Trophoblast cell (in vitro differentiated cells and primary cell): ENCODE measurements around the gene EIF2B4.

Experiments used
- DNase-seq, 2 donors: peaks; one replicate each; pipeline ENCODE4 v3.0.0-alpha.2; 2016
- H2AFZ ChIP-seq: 2 replicates; pipeline ENCODE4 v1.6.1; 2013; ENCODE audit warnings: low read length, moderate library complexity, mild to moderate bottlenecking; ENCODE audit not compliant: insufficient read depth, poor library complexity
- H2AK5ac ChIP-seq: 2 replicates; pipeline ENCODE4 v1.6.1; 2013; ENCODE audit warnings: mild to moderate bottlenecking, low read length
- H2BK120ac ChIP-seq: 2 replicates; pipeline ENCODE4 v1.6.1; 2013; ENCODE audit warnings: low read length, mild to moderate bottlenecking, moderate library complexity; ENCODE audit not compliant: insufficient read depth, poor library complexity
- H2BK12ac ChIP-seq: 2 replicates; pipeline ENCODE4 v1.6.1; 2013; ENCODE audit warnings: mild to moderate bottlenecking, low read length, moderate library complexity
- H2BK5ac ChIP-seq: 2 replicates; pipeline ENCODE4 v1.6.1; 2013; ENCODE audit warnings: low read length, low read depth, moderate library complexity, mild to moderate bottlenecking; ENCODE audit not compliant: poor library complexity
- H3K14ac ChIP-seq: 2 replicates; pipeline ENCODE4 v1.6.1; 2013; ENCODE audit warnings: mild to moderate bottlenecking, low read length
- H3K18ac ChIP-seq: 2 replicates; pipeline ENCODE4 v1.6.1; 2013; ENCODE audit warnings: mild to moderate bottlenecking, low read length
- H3K23ac ChIP-seq: 2 replicates; pipeline ENCODE4 v1.6.1; 2013; ENCODE audit warnings: low read length
- H3K27ac ChIP-seq: 2 replicates; pipeline ENCODE4 v1.5.1; 2013; ENCODE audit warnings: low read depth, mild to moderate bottlenecking, inconsistent platforms, low read length, moderate library complexity
- H3K27me3 ChIP-seq: 2 replicates; pipeline ENCODE4 v1.6.1; 2013; ENCODE audit warnings: inconsistent platforms, mild to moderate bottlenecking, low read length, moderate library complexity; ENCODE audit not compliant: insufficient read depth
- H3K36me3 ChIP-seq, 2 experiments: 1 replicate in 1 of 2; 2 replicates in 1 of 2; pipeline ENCODE4 v1.6.1; 2013; ENCODE audit warnings: low read length in 2 of 2, mild to moderate bottlenecking in 2 of 2, moderate library complexity in 1 of 2; ENCODE audit not compliant: insufficient read depth in 2 of 2, control insufficient read depth in 1 of 2
- H3K4ac ChIP-seq: 2 replicates; pipeline ENCODE4 v1.6.1; 2013; ENCODE audit warnings: low read depth, mild to moderate bottlenecking, low read length, moderate library complexity
- H3K4me1 ChIP-seq, 2 experiments: 1 replicate in 1 of 2; 2 replicates in 1 of 2; pipeline ENCODE4 v1.6.1; 2013; ENCODE audit warnings: low read length in 2 of 2, mild to moderate bottlenecking in 2 of 2, moderate library complexity in 1 of 2; ENCODE audit not compliant: insufficient read depth in 2 of 2, control insufficient read depth in 1 of 2
- H3K4me2 ChIP-seq: 2 replicates; pipeline ENCODE4 v1.6.1; 2013; ENCODE audit warnings: inconsistent platforms, mild to moderate bottlenecking, low read length, moderate library complexity
- H3K4me3 ChIP-seq: 2 replicates; pipeline ENCODE4 v1.5.1; 2013; ENCODE audit warnings: mild to moderate bottlenecking, low read depth, low read length, inconsistent platforms
- H3K79me1 ChIP-seq: one replicate; pipeline ENCODE4 v1.6.1; 2013; ENCODE audit warnings: low read length
- H3K79me2 ChIP-seq: 2 replicates; pipeline ENCODE4 v1.6.1; 2013; ENCODE audit warnings: low read length, mild to moderate bottlenecking; ENCODE audit not compliant: control insufficient read depth, insufficient read depth, poor library complexity
- H3K9ac ChIP-seq: 2 replicates; pipeline ENCODE4 v1.6.1; 2013; ENCODE audit warnings: mild to moderate bottlenecking, low read length
- H3K9me3 ChIP-seq: 2 replicates; pipeline ENCODE4 v1.6.1; 2013; ENCODE audit warnings: low read depth, mild to moderate bottlenecking, control low read depth, inconsistent platforms, low read length; ENCODE audit not compliant: insufficient read depth
- H4K12ac ChIP-seq: 2 replicates; pipeline ENCODE4 v1.6.1; 2013; ENCODE audit warnings: low read depth, mild to moderate bottlenecking, low read length, moderate library complexity
- H4K8ac ChIP-seq: 2 replicates; pipeline ENCODE4 v1.6.1; 2013; ENCODE audit warnings: low read depth, mild to moderate bottlenecking, low read length, moderate library complexity
- H4K91ac ChIP-seq: one replicate; pipeline ENCODE4 v1.6.1; 2013; ENCODE audit warnings: low read depth, mild to moderate bottlenecking, low read length, moderate library complexity
- WGBS: extraction: QIAGEN DNeasy Blood & Tissue Kit; methylation state at CpG from one replicate; pipeline ENCODE4 v1.1.7; 2013; ENCODE audit warnings: missing lambda C conversion rate; ENCODE audit not compliant: insufficient read length, insufficient coverage; ENCODE audit errors: extremely low coverage; 5-methylcytosine and 5-hydroxymethylcytosine counted together

The EIF2B4 gene

DNA sequence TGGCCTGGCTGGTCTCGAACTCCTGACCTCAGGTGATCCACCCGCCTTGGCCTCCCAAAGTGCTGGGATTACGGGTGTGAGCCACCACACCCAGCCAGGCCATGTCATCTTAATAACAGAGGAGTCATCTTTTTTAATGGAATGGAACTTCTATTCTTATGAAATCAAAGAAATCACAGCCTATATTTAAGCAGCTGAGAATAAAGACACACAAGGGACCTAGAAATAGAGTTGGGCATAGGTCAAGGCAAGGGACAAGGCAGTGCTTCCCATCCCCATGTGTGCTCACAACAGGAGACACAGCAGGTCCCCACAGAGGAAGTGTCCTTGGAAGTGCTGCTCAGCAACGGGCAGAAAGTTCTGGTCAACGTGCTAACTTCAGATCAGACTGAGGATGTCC lies 3.4 kb upstream of the EIF2B4 start:
- Histone ChIP-seq H2BK5ac (no peak overlapping the region), H3K18ac (no peak overlapping the region), H3K79me1 (peaks cover 15% of the 10 kb centered on the region), H3K4me2 (no peak overlapping the region), H4K91ac (no peak overlapping the region), H2AFZ (no peak overlapping the region), H3K27ac (no peak overlapping the region), H3K23ac (no peak overlapping the region), H3K9me3 (no peaks in the 10 kb centered on the region), H3K14ac (no peak overlapping the region), H3K4me3 (no peak overlapping the region), H3K27me3 (no peaks in the 10 kb centered on the region), H3K4me1 (peaks cover 4 to 11% of the 10 kb centered on the region in 2 experiments), H4K8ac (no peak overlapping the region), H3K79me2 (peaks cover 13% of the 10 kb centered on the region), H2BK120ac (no peak overlapping the region), H2AK5ac (no peak overlapping the region), H3K4ac (no peak overlapping the region), H3K9ac (no peak overlapping the region), H2BK12ac (no peak overlapping the region), H4K12ac (no peak overlapping the region), H3K36me3 (peaks cover 47 to 54% of the 10 kb centered on the region in 2 experiments)
- no CpG with 5 or more reads among the region's 5 CpGs for WGBS
- DNase-seq = no peak

DNA sequence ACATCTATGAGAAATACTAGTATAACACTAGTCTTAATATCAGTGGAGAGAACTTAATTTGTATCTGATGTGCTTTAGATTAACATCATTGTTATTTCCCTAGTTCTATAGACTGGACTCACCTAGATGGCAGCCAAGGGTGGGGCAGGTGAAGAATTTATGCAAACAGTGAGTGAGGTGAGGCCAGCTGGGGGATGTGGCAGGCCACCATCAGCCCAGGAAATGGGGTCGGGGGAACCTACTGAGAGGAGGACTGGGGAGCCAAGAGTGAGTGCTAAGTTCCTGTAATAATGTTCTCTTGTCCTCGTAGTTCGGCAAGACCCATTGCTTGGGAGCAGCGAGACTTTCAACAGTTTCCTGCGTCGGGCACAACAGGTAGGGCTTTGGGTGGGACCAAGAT lies 2.8 kb upstream of the EIF2B4 start:
- no peak overlapping the region for H2AFZ ChIP-seq
- no peaks in the 10 kb centered on the region for H3K9me3 ChIP-seq
- no peak overlapping the region for H4K12ac ChIP-seq
- no peak overlapping the region for H3K4me2 ChIP-seq
- peaks cover 13% of the 10 kb centered on the region for H3K79me2 ChIP-seq
- no peak overlapping the region for H2AK5ac ChIP-seq
- no peak overlapping the region for H4K8ac ChIP-seq
- H3K23ac ChIP-seq = no peak overlapping the region
- no peak overlapping the region for H3K18ac ChIP-seq
- H3K4me1 ChIP-seq = peaks cover 4 to 11% of the 10 kb centered on the region in 2 experiments
- H2BK5ac ChIP-seq = no peak overlapping the region
- H3K9ac ChIP-seq = no peak overlapping the region
- H4K91ac ChIP-seq = no peak overlapping the region
- DNase-seq = no peak
- no peak overlapping the region for H3K4ac ChIP-seq
- H3K79me1 ChIP-seq = peaks cover 15% of the 10 kb centered on the region
- H2BK12ac ChIP-seq = no peak overlapping the region
- no peaks in the 10 kb centered on the region for H3K27me3 ChIP-seq
- H3K14ac ChIP-seq = no peak overlapping the region
- WGBS = no CpG with 5 or more reads among the region's 6 CpGs
- no peak overlapping the region for H3K4me3 ChIP-seq
- H3K27ac ChIP-seq = no peak overlapping the region
- no peak overlapping the region for H2BK120ac ChIP-seq
- peaks cover 42 to 53% of the 10 kb centered on the region in 2 experiments for H3K36me3 ChIP-seq

DNA sequence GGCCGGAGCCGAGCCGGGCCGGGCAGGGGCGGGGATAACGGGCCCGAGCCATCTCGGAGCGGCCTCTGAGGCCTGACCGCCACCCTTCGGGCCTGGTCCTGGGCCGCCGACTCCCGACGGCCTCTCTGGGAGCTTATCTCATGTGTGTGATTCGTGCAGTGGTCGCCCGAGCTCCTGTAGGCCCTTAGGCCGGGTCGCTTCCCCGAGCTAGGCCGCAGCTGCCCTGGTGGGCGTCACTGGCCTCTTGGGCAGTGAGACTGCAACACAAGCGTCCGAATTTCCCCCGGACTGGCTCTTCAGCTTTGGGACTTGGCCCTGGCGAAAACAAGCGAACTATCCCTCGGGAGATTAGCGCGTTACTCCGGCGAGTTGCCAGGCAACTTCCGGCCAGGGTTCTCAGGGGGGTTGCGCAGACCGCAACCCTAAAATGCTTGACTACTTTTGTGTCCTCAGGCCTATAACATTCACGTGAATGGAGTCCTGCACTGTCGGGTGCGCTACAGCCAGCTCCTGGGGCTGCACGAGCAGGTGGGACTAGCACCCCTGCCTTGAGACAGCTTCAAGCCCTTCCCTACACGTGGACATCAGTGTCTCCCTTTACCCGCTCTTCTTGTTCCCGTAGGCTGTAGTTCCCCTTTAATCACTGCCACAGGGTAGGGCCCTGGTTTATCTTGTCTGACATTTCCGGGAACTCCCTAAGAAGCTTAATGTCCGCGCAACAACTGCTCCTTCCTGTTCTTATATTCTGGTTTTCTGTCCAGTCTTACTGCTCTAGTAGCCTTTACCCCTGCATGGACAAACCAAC lies 880 bp upstream of the EIF2B4 start:
- Histone ChIP-seq H4K91ac (peak overlapping the region; percentile 90), H2AK5ac (peak overlapping the region; percentile 96), H3K27ac (peak overlapping the region; percentile 29), H3K4me2 (peak overlapping the region; percentile 86), H3K4me1 (peaks cover 4 to 11% of the 10 kb centered on the region in 2 experiments), H3K36me3 (peaks cover 36 to 52% of the 10 kb centered on the region in 2 experiments), H2BK12ac (no peak overlapping the region), H3K79me2 (peaks cover 13% of the 10 kb centered on the region), H4K8ac (peak overlapping the region; percentile 97), H3K79me1 (peaks cover 15% of the 10 kb centered on the region), H3K14ac (peak overlapping the region; percentile 67), H3K9me3 (no peaks in the 10 kb centered on the region), H2BK5ac (peak overlapping the region; percentile 80), H2BK120ac (peak overlapping the region; percentile 61), H3K4ac (peak overlapping the region; percentile 67), H3K9ac (peak overlapping the region; percentile 94), H3K4me3 (peak overlapping the region; percentile 99), H3K27me3 (no peaks in the 10 kb centered on the region), H3K18ac (peak overlapping the region; percentile 82), H2AFZ (peak overlapping the region; percentile 68), H4K12ac (peak overlapping the region; percentile 83), H3K23ac (no peak overlapping the region)
- peak; percentile 18 to 55 for DNase-seq
- WGBS = no CpG with 5 or more reads among the region's 46 CpGs

DNA sequence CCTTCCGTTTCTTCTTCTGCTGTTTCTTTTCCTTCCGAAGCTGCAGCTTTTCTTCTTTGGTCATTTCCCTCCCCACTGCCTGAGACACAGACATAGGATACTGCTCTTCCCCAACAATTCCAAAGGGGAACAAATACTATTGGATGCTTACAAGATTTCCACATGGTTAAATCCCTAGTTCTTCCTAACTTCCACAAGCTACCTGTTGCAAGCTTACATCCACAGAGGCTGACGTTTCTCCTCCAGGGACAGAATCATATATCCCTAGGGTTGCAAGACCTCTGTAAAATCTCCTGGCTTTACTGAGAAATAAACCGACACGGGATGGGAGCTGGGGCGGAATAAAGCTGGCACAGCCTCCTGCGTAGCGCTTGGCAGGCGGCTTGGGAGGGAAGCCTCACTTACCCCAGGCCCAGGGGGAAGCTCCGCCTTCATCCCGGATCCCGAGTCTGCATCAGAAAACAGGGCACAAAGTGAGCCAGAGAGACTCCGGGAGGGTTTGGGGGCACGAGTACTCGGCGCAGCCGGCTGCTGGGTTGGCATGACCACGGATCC lies 590 bp downstream of the EIF2B4 start:
- Histone ChIP-seq H2BK12ac (peak overlapping the region; percentile 5), H3K9ac (peak overlapping the region; percentile 93), H3K27ac (peak overlapping the region; percentile 58), H3K79me1 (peaks cover 15% of the 10 kb centered on the region), H4K91ac (peak overlapping the region; percentile 71), H3K9me3 (no peaks in the 10 kb centered on the region), H3K36me3 (peaks cover 31 to 49% of the 10 kb centered on the region in 2 experiments), H4K12ac (peak overlapping the region; percentile 36), H3K4ac (peak overlapping the region; percentile 72), H2BK120ac (peak overlapping the region; percentile 40), H3K4me3 (peak overlapping the region; percentile 95), H3K27me3 (no peaks in the 10 kb centered on the region), H2AFZ (peak overlapping the region; percentile 94), H3K14ac (peak overlapping the region; percentile 81), H2AK5ac (peak overlapping the region; percentile 1), H3K18ac (peak overlapping the region; percentile 76), H3K4me2 (peak overlapping the region; percentile 75), H4K8ac (peak overlapping the region; percentile 78), H3K23ac (no peak overlapping the region), H2BK5ac (peak overlapping the region; percentile 44), H3K4me1 (peaks cover 4 to 11% of the 10 kb centered on the region in 2 experiments), H3K79me2 (peaks cover 13% of the 10 kb centered on the region)
- peak in 1 of 2 donors; percentile 57 for DNase-seq
- WGBS = no CpG with 5 or more reads among the region's 18 CpGs
